ENCODE data around the gene ASCL1.

ASCL1 gene

GRCh38 chr12:102957339-102958050 lies at the start of gene ASCL1:
Gene ASCL1, plus strand, starts transcription at chr12:102957674. Its CDS starts 571 bp downstream, at chr12:102958245.
- DNase-seq, result no peak

GRCh38 chr12:102907918-102908317 lies 49.6 kb upstream of the ASCL1 start:
- no peak for DNase-seq

GRCh38 chr12:102910137-102910536 lies 47.3 kb upstream of the ASCL1 start:
- DNase-seq, result no peak

GRCh38 chr12:102910792-102911191 lies 46.7 kb upstream of the ASCL1 start:
- DNase-seq, result no peak

GRCh38 chr12:102911320-102911719 lies 46.2 kb upstream of the ASCL1 start:
- DNase-seq, result no peak

GRCh38 chr12:102912258-102912657 lies 45.2 kb upstream of the ASCL1 start:
- DNase-seq, result no peak

- no peak for DNase-seq
Measured at GRCh38 chr12:102913453-102914226, 43.8 kb upstream of the ASCL1 start.

GRCh38 chr12:102916252-102917025 lies 41.0 kb upstream of the ASCL1 start:
- no peak for DNase-seq

- no peak for DNase-seq
Measured at GRCh38 chr12:102917026-102917787, 40.3 kb upstream of the ASCL1 start, which contains the start of gene PAH. Gene PAH, minus strand, starts transcription at chr12:102917244. Its CDS starts 114 bp downstream, at chr12:102917130.

- no peak for DNase-seq
Measured at GRCh38 chr12:102918840-102919239, 38.6 kb upstream of the ASCL1 start.

- DNase-seq, result no peak
Measured at GRCh38 chr12:102920271-102920670, 37.2 kb upstream of the ASCL1 start.

- DNase-seq, result no peak
Measured at GRCh38 chr12:102921240-102921639, 36.2 kb upstream of the ASCL1 start.

- no peak for DNase-seq
Measured at GRCh38 chr12:102927220-102927619, 30.3 kb upstream of the ASCL1 start.

GRCh38 chr12:102933168-102933567 lies 24.3 kb upstream of the ASCL1 start:
- DNase-seq, result no peak

- DNase-seq, result no peak
Measured at GRCh38 chr12:102939059-102939458, 18.4 kb upstream of the ASCL1 start.

- DNase-seq, result no peak
Measured at GRCh38 chr12:102939670-102940222, 17.7 kb upstream of the ASCL1 start.

- no peak for DNase-seq
Measured at GRCh38 chr12:102946042-102946441, 11.4 kb upstream of the ASCL1 start.

- DNase-seq, result peak; percentile 61
Measured at GRCh38 chr12:102948941-102949352, 8.5 kb upstream of the ASCL1 start.

GRCh38 chr12:102950107-102950949 lies 7.1 kb upstream of the ASCL1 start:
- no peak for DNase-seq

GRCh38 chr12:102950950-102951619 lies 6.4 kb upstream of the ASCL1 start:
- DNase-seq, result no peak

- no peak for DNase-seq
Measured at GRCh38 chr12:102951841-102952240, 5.6 kb upstream of the ASCL1 start.
